GM12874 (cell line): ENCODE measurements around the gene VAV1.

Experiments
- CTCF ChIP-seq: IDR thresholded peaks from 2 replicates; pipeline ENCODE4 v1.5.1; 2011; ENCODE audit warnings: low read depth, mild to moderate bottlenecking, control low read depth, low read length, moderate library complexity; ENCODE audit not compliant: insufficient read depth

The VAV1 gene

GRCh38 chr19:6767357-6768235 lies 4.9 kb upstream of the VAV1 start, which contains the start of gene SH2D3A:
Gene SH2D3A (minus strand): TSS chr19:6767435. CDS start chr19:6763748, 3,687 bp downstream.
- TF ChIP-seq CTCF, result no peak

- TF ChIP-seq CTCF, result no peak
These were observed 4.2 kb upstream of the VAV1 start for GRCh38 chr19:6768236-6768785.

GRCh38 chr19:6769006-6769619 lies 3.4 kb upstream of the VAV1 start:
- TF ChIP-seq CTCF, result peak; percentile 24; the same call in 1 of the 2 replicates

- no peak for TF ChIP-seq CTCF
These were observed 386 bp downstream of the VAV1 start for GRCh38 chr19:6772866-6773322.

- TF ChIP-seq CTCF, result no peak
These were observed 919 bp downstream of the VAV1 start for GRCh38 chr19:6773323-6773931.

- TF ChIP-seq CTCF, result no peak
These were observed 2.6 kb downstream of the VAV1 start for GRCh38 chr19:6774821-6775707.
